Mesenchymal stem cell (in vitro differentiated cells and primary cell): ENCODE results near the gene DOP1A.

Source experiments
- DNase-seq: peaks from one replicate; pipeline ENCODE4 v3.0.0-alpha.2; 2013
- H2AFZ ChIP-seq: one replicate; pipeline ENCODE4 v1.6.1; 2013; ENCODE audit warnings: low read depth, mild to moderate bottlenecking, control low read depth, inconsistent platforms, low read length, moderate library complexity
- H2AK5ac ChIP-seq: 2 replicates; pipeline ENCODE4 v1.6.1; 2013; ENCODE audit warnings: low read length, moderate library complexity, mild to moderate bottlenecking, inconsistent platforms; ENCODE audit not compliant: severe bottlenecking
- H2BK120ac ChIP-seq: one replicate; pipeline ENCODE4 v1.6.1; 2013; ENCODE audit warnings: low read depth, mild to moderate bottlenecking, inconsistent platforms, low read length, moderate library complexity
- H2BK12ac ChIP-seq, 2 experiments: one replicate each; pipeline ENCODE4 v1.6.1; 2013; ENCODE audit warnings: inconsistent platforms in 2 of 2, low read length in 2 of 2, mild to moderate bottlenecking in 2 of 2, moderate library complexity in 2 of 2, control low read depth in 1 of 2
- H2BK15ac ChIP-seq: one replicate; pipeline ENCODE4 v1.6.1; 2013; ENCODE audit warnings: mild to moderate bottlenecking, low read depth, inconsistent platforms; ENCODE audit not compliant: poor library complexity, severe bottlenecking
- H2BK5ac ChIP-seq: 2 replicates; pipeline ENCODE4 v1.6.1; 2013; ENCODE audit warnings: low read depth, mild to moderate bottlenecking, low read length, control low read depth, inconsistent platforms; ENCODE audit not compliant: poor library complexity, severe bottlenecking
- H3K14ac ChIP-seq, 2 experiments: one replicate each; pipeline ENCODE4 v1.6.1; 2013; ENCODE audit warnings: inconsistent platforms in 2 of 2, low read length in 2 of 2, control low read depth in 1 of 2, mild to moderate bottlenecking in 1 of 2, moderate library complexity in 1 of 2
- H3K18ac ChIP-seq, 2 experiments: one replicate each; pipeline ENCODE4 v1.6.1; 2013; ENCODE audit warnings: inconsistent platforms in 2 of 2, low read length in 2 of 2, control low read depth in 1 of 2, low read depth in 1 of 2, mild to moderate bottlenecking in 1 of 2
- H3K23ac ChIP-seq, 2 experiments: one replicate each; pipeline ENCODE4 v1.6.1; 2013; ENCODE audit warnings: inconsistent platforms in 2 of 2, low read length in 2 of 2, mild to moderate bottlenecking in 2 of 2, moderate library complexity in 2 of 2, control low read depth in 1 of 2
- H3K27ac ChIP-seq: 2 replicates; pipeline ENCODE4 v1.5.1; 2013; ENCODE audit warnings: mild to moderate bottlenecking, moderate library complexity, low read length, control low read depth, inconsistent platforms; ENCODE audit not compliant: poor library complexity, severe bottlenecking
- H3K27me3 ChIP-seq, 2 experiments: 2 replicates each; pipeline versions ENCODE4 v1.6.1 to v1.7.0; 2013; ENCODE audit warnings: low read length in 2 of 2, mild to moderate bottlenecking in 2 of 2, moderate library complexity in 2 of 2, control low read depth in 1 of 2, inconsistent platforms in 1 of 2; ENCODE audit not compliant: control insufficient read depth in 1 of 2, insufficient read depth in 1 of 2
- H3K36me3 ChIP-seq, 2 experiments: 2 replicates each; pipeline versions ENCODE4 v1.6.1 to v1.7.0; 2013; ENCODE audit warnings: low read length in 2 of 2, control low read depth in 1 of 2, inconsistent platforms in 1 of 2, low read depth in 1 of 2, mild to moderate bottlenecking in 1 of 2; ENCODE audit not compliant: insufficient read depth in 2 of 2, control insufficient read depth in 1 of 2
- H3K4ac ChIP-seq, 2 experiments: one replicate each; pipeline ENCODE4 v1.6.1; 2013; ENCODE audit warnings: inconsistent platforms in 2 of 2, low read length in 2 of 2, mild to moderate bottlenecking in 2 of 2, moderate library complexity in 2 of 2, control low read depth in 1 of 2, low read depth in 1 of 2
- H3K4me1 ChIP-seq: 2 replicates; pipeline ENCODE4 v1.6.1; 2013; ENCODE audit warnings: low read depth, low read length, control low read depth; ENCODE audit not compliant: control insufficient read depth, insufficient read depth
- H3K4me2 ChIP-seq: 2 replicates; pipeline ENCODE4 v1.6.1; 2013; ENCODE audit warnings: low read length, mild to moderate bottlenecking, inconsistent platforms; ENCODE audit not compliant: poor library complexity, severe bottlenecking
- H3K4me3 ChIP-seq, 2 experiments: 2 replicates each; pipeline versions ENCODE4 v1.5.1 to v1.7.0; 2013; ENCODE audit warnings: low read length in 2 of 2, mild to moderate bottlenecking in 2 of 2, control low read depth in 1 of 2, low read depth in 1 of 2; ENCODE audit not compliant: insufficient read depth in 1 of 2
- H3K79me1 ChIP-seq: replicated peaks from 2 replicates; pipeline ENCODE4 v1.6.1; 2013; ENCODE audit warnings: mild to moderate bottlenecking, control low read depth, low read length, inconsistent platforms; ENCODE audit not compliant: poor library complexity, severe bottlenecking
- H3K9ac ChIP-seq: 2 replicates; pipeline ENCODE4 v1.7.0; 2013; ENCODE audit warnings: mild to moderate bottlenecking, low read length, moderate library complexity
- H3K9me3 ChIP-seq: 2 replicates; pipeline ENCODE4 v1.7.0; 2013; ENCODE audit warnings: mild to moderate bottlenecking, low read length; ENCODE audit not compliant: control insufficient read depth
- H4K8ac ChIP-seq: one replicate; pipeline ENCODE4 v1.6.1; 2013; ENCODE audit warnings: inconsistent platforms, mild to moderate bottlenecking, low read length, moderate library complexity
- H4K91ac ChIP-seq: one replicate; pipeline ENCODE4 v1.6.1; 2013; ENCODE audit warnings: mild to moderate bottlenecking, low read length, inconsistent platforms
- WGBS: methylation state at CpG from one replicate; pipeline ENCODE4 v1.1.7; 2013; ENCODE audit warnings: mixed read lengths; 5-methylcytosine and 5-hydroxymethylcytosine counted together

DOP1A gene

GRCh38 chr6:83069633-83070032 is 2.2 kb downstream of the DOP1A start:
- H3K4ac ChIP-seq: no peak overlapping the region
- no peak overlapping the region for H3K27ac ChIP-seq
- no peak overlapping the region for H2BK12ac ChIP-seq
- no peak overlapping the region for H3K9ac ChIP-seq
- H3K4me2 ChIP-seq: no peak overlapping the region
- H2BK15ac ChIP-seq: no peak overlapping the region
- peaks cover 2% of the 10 kb centered on the region for H3K4me1 ChIP-seq
- DNase-seq: no peak
- no peak overlapping the region for H2AK5ac ChIP-seq
- no peak overlapping the region for H2AFZ ChIP-seq
- no peak overlapping the region for H3K18ac ChIP-seq
- H3K4me3 ChIP-seq: no peak overlapping the region
- peaks cover 17% of the 10 kb centered on the region for H3K79me1 ChIP-seq
- no peaks in the 10 kb centered on the region for H3K9me3 ChIP-seq
- H2BK120ac ChIP-seq: no peak overlapping the region
- H3K23ac ChIP-seq: no peak overlapping the region
- no peak overlapping the region for H3K14ac ChIP-seq
- H4K8ac ChIP-seq: no peak overlapping the region
- no peaks in the 10 kb centered on the region for H3K27me3 ChIP-seq
- H2BK5ac ChIP-seq: no peak overlapping the region
- no peaks in the 10 kb centered on the region for H3K36me3 ChIP-seq
- H4K91ac ChIP-seq: no peak overlapping the region

- Histone ChIP-seq H3K4me1 (no peaks in the 10 kb centered on the region), H2BK15ac (no peak overlapping the region), H3K4me3 (no peak overlapping the region), H3K14ac (no peak overlapping the region), H3K18ac (no peak overlapping the region), H2AK5ac (no peak overlapping the region), H3K4ac (no peak overlapping the region), H3K27me3 (no peaks in the 10 kb centered on the region), H3K4me2 (no peak overlapping the region), H4K8ac (no peak overlapping the region), H3K23ac (no peak overlapping the region), H2AFZ (no peak overlapping the region), H3K9ac (peak overlapping the region; percentile 45), H3K36me3 (no peaks in the 10 kb centered on the region), H3K79me1 (peaks cover 10% of the 10 kb centered on the region), H2BK12ac (no peak overlapping the region), H3K9me3 (no peaks in the 10 kb centered on the region), H2BK120ac (no peak overlapping the region), H2BK5ac (no peak overlapping the region), H4K91ac (no peak overlapping the region), H3K27ac (no peak overlapping the region)
- no peak for DNase-seq
- 93% methylated on average over 4 of the region's 4 CpGs for WGBS
These were observed 3.6 kb downstream of the DOP1A start for GRCh38 chr6:83071023-83071422.

GRCh38 chr6:83071707-83072106 is 4.2 kb downstream of the DOP1A start:
- H3K4me1 ChIP-seq: no peaks in the 10 kb centered on the region
- no peak overlapping the region for H3K27ac ChIP-seq
- no peak overlapping the region for H2BK5ac ChIP-seq
- no peak overlapping the region for H3K4ac ChIP-seq
- no peak overlapping the region for H3K14ac ChIP-seq
- no peak overlapping the region for H2BK120ac ChIP-seq
- no peak overlapping the region for H4K8ac ChIP-seq
- no CpG with 5 or more reads among the region's 1 CpG for WGBS
- H2BK15ac ChIP-seq: no peak overlapping the region
- no peak overlapping the region for H3K4me3 ChIP-seq
- no peak overlapping the region for H4K91ac ChIP-seq
- no peak overlapping the region for H2AFZ ChIP-seq
- H3K36me3 ChIP-seq: no peaks in the 10 kb centered on the region
- H2AK5ac ChIP-seq: no peak overlapping the region
- no peaks in the 10 kb centered on the region for H3K27me3 ChIP-seq
- H3K9me3 ChIP-seq: no peaks in the 10 kb centered on the region
- H3K18ac ChIP-seq: no peak overlapping the region
- H3K79me1 ChIP-seq: peaks cover 14% of the 10 kb centered on the region
- H3K23ac ChIP-seq: no peak overlapping the region
- H3K4me2 ChIP-seq: no peak overlapping the region
- H2BK12ac ChIP-seq: no peak overlapping the region
- peak overlapping the region; percentile 45 for H3K9ac ChIP-seq
- no peak for DNase-seq

DNA sequence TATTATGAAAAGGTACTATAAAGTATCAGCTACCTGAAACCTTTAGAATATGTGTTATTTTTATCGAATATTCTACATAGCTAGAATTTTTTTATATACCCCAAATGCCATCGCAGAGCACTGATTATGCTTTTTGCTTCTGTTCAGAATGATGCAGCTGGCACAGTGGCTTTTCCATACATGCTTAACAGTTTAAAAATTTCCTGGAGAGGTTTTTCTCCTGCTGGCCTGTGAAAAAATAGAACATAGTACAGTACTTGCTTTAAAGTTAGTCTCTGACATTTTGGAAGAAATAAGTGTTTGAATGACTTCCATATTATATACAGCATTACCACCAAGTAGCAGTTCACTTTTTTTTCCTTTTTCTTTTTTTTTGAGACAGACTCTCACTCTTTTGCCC is 5.3 kb downstream of the DOP1A start:
- H2BK12ac ChIP-seq: no peak overlapping the region
- no peak overlapping the region for H3K4me2 ChIP-seq
- H3K4ac ChIP-seq: no peak overlapping the region
- no peaks in the 10 kb centered on the region for H3K36me3 ChIP-seq
- H4K8ac ChIP-seq: no peak overlapping the region
- no peak overlapping the region for H2BK120ac ChIP-seq
- H3K4me3 ChIP-seq: no peak overlapping the region
- 88% methylated on average over 1 of the region's 2 CpGs for WGBS
- no peak overlapping the region for H2AK5ac ChIP-seq
- no peak overlapping the region for H2AFZ ChIP-seq
- no peak overlapping the region for H3K14ac ChIP-seq
- H3K4me1 ChIP-seq: no peaks in the 10 kb centered on the region
- H2BK5ac ChIP-seq: no peak overlapping the region
- no peaks in the 10 kb centered on the region for H3K9me3 ChIP-seq
- H3K23ac ChIP-seq: no peak overlapping the region
- no peaks in the 10 kb centered on the region for H3K27me3 ChIP-seq
- H4K91ac ChIP-seq: no peak overlapping the region
- H3K79me1 ChIP-seq: peaks cover 21% of the 10 kb centered on the region
- no peak for DNase-seq
- no peak overlapping the region for H2BK15ac ChIP-seq
- no peak overlapping the region for H3K9ac ChIP-seq
- H3K18ac ChIP-seq: no peak overlapping the region
- no peak overlapping the region for H3K27ac ChIP-seq
